Heart left ventricle (tissue), 16 donors: ENCODE measurements around the gene LCP1. TPM values are rescaled to one million over a fixed set of nuclear protein-coding genes. Genes with fewer than 3 reads are reported as not detected.

ENCODE experiments used
- ATAC-seq, 4 donors: fragments of 200-7000 bp; cut with Tn5 transposase; one replicate each; pipeline ENCODE4 v1.9.1; 2020 to 2022; ENCODE audit warnings: moderate library complexity in 4 of 4, mild to moderate bottlenecking in 3 of 4, moderate number of reproducible peaks in 1 of 4
- DNase-seq, 5 donors: peaks; one replicate each; pipeline ENCODE4 v3.0.0-alpha.2; 2020
- H3K27ac ChIP-seq, 12 donors: fragments of 200-600 bp; sonication (generic) in 4 of 12; one replicate each; pipeline versions ENCODE4 v1.5.0 to v1.8.0; 2016 to 2022; ENCODE audit warnings: mild to moderate bottlenecking in 2 of 12
- H3K27me3 ChIP-seq, 9 donors: fragments of 200-600 bp; sonication (generic) in 2 of 9; one replicate each; pipeline versions ENCODE4 v1.5.1 to v1.8.0; 2016 to 2022; ENCODE audit warnings: mild to moderate bottlenecking in 3 of 9
- H3K36me3 ChIP-seq, 9 donors: fragments of 200-600 bp; sonication (generic) in 2 of 9; one replicate each; pipeline versions ENCODE4 v1.5.0 to v1.8.0; 2018 to 2022; ENCODE audit warnings: mild to moderate bottlenecking in 2 of 9
- H3K4me1 ChIP-seq, 12 donors: fragments of 200-600 bp; sonication (generic) in 4 of 12; one replicate each; pipeline versions ENCODE4 v1.5.0 to v1.8.0; 2016 to 2022; ENCODE audit warnings: mild to moderate bottlenecking in 3 of 12
- H3K4me3 ChIP-seq, 12 donors: fragments of 200-600 bp; sonication (generic) in 4 of 12; one replicate each; pipeline versions ENCODE4 v1.5.0 to v1.8.0; 2017 to 2022; ENCODE audit warnings: mild to moderate bottlenecking in 9 of 12, moderate library complexity in 4 of 12
- H3K9me3 ChIP-seq, 12 donors: fragments of 200-600 bp; sonication (generic) in 4 of 12; one replicate each; pipeline versions ENCODE4 v1.5.0 to v1.8.0; 2016 to 2022; ENCODE audit warnings: mild to moderate bottlenecking in 1 of 12
- CTCF ChIP-seq, 12 donors: fragments of 200-600 bp; sonication (generic) in 4 of 12; IDR thresholded peaks; one replicate each; pipeline versions ENCODE4 v1.5.0 to v1.8.0; 2018 to 2022; ENCODE audit warnings: antibody characterized with exemption in 12 of 12, mild to moderate bottlenecking in 5 of 12
- POLR2A ChIP-seq, 2 donors: fragments of 450-650 bp; IDR thresholded peaks; one replicate each; pipeline ENCODE4 v1.6.1; 2017; ENCODE audit warnings: antibody characterized with exemption in 2 of 2, mild to moderate bottlenecking in 2 of 2, moderate library complexity in 2 of 2
- WGBS, 4 donors: extraction: QIAGEN DNeasy Blood & Tissue Kit in 2 of 4; methylation state at CpG; one replicate each; pipeline versions ENCODE4 v1.1.5 to v1.1.7; 2013 to 2018; 5-methylcytosine and 5-hydroxymethylcytosine counted together
- intact Hi-C, 10 donors: fragments of 100-400 bp; cut with DNase I; formaldehyde crosslinking; loops; one replicate each; pipeline versions ENCODE4 v1.11.1 to v1.14.2; 2022
- polyA plus RNA-seq, 2 donors: library from polyadenylated mRNA; stranded (reverse); fragments of 200-250 nt; gene quantifications; one replicate each; pipeline ENCODE4 v1.2.3, GENCODE V29; 2013
- total RNA-seq, 9 donors: library from RNA; depleted of rRNA in 2 of 9; stranded (reverse); fragments of >200 nt in 2 of 9; fragmentation: NEBNext Ultra II Directional in 3 of 9; extraction: Animal tissue kit (Norgen Biotek cat#: 25700) in 3 of 9; gene quantifications; one replicate each; pipeline versions ENCODE4 v1.1.0 to v1.2.4, GENCODE V29; 2016 to 2023
- donor health status: ischemic (EF 13 %, LVEDD 7.1; RV severe dilation, severe dysfunction).
- donor health status: healthy with polysubstance abuse.
- donor health status: DM: no; HTN: yes; CAD: no.
- donor health status: DM: no; HTN: no; CAD: no.
- donor health status: ischemic (EF 25% LVEDD 6.9; RV normal size, moderate dysfunction).
- donor health status: ischemic (EF 25% LVEDD 5.7; RV mildly dilated, moderate dysfunction).
- donor health status: healthy.
- donor health status: DM: yes; HTN: yes; CAD: no.
- donor health status: ischemic (EF 35%, LVEDD 5.7; RV mildly dilated, moderate dysfunction).
- donor health status: nonischemic (EF 11% LVEDD 7.7; RV severe dilation, severe dysfunction).
- donor health status: DM: yes; HTN: yes; CAD: no.
- donor health status: PGD.
- donor health status: ischemic (EF 29% LVEDD 5.4; RV normal size, mild dysfunction).
- donor health status: nonischemic (EF 23%, LVEDD 6.1; RV moderate dilation, normal function).

LCP1 gene
- total and polyA plus RNA-seq, 11 donors = 1.9 to 230 (median 10.9) TPM

GRCh38 chr13:46131705-46132104, 50.3 kb downstream of the LCP1 start:
- Histone ChIP-seq H3K27ac (no peak overlapping the region), H3K4me1 (no peaks in the 10 kb centered on the region), H3K4me3 (no peak overlapping the region), H3K27me3 (peaks cover 0 to 49% (median 0%) of the 10 kb centered on the region in 9 donors), H3K9me3 (no peaks in the 10 kb centered on the region), H3K36me3 (peaks cover 0 to 97% (median 0%) of the 10 kb centered on the region in 9 donors)
- intact Hi-C loops = no loop called here
- ATAC-seq (no peak), DNase-seq (no peak)
- TF ChIP-seq CTCF (IDR thresholded peaks at IDR 0.05) = no peak
- TF ChIP-seq POLR2A (IDR thresholded peaks at IDR 0.05) = no peak

- ATAC-seq = no peak
Measured at GRCh38 chr13:46129955-46130618, 51.9 kb downstream of the LCP1 start.

GRCh38 chr13:46129124-46129523, 52.9 kb downstream of the LCP1 start:
- Histone ChIP-seq H3K4me1 (peaks cover 0 to 24% (median 0%) of the 10 kb centered on the region in 12 donors), H3K4me3 (no peak overlapping the region), H3K27me3 (peaks cover 0 to 45% (median 0%) of the 10 kb centered on the region in 9 donors), H3K27ac (no peak overlapping the region), H3K36me3 (peaks cover 0 to 81% (median 0%) of the 10 kb centered on the region in 9 donors), H3K9me3 (no peaks in the 10 kb centered on the region)
- no peak for DNase-seq
- TF ChIP-seq POLR2A (IDR thresholded peaks at IDR 0.05) (no peak), CTCF (IDR thresholded peaks at IDR 0.05) (no peak)
- no peak for ATAC-seq
- intact Hi-C loops = loop anchor here in 7 of 10 donors (5.0 to 10.0 kb wide), 6 partner anchors 314 to 507 kb away; no protein-coding TSS in a partner anchor
- WGBS, 4 donors = 82 to 92% (median 89%) methylated on average over 2 of the region's 2 CpGs

More at GRCh38 chr13:46129955-46130618, 51.9 kb downstream of the LCP1 start:
- Histone ChIP-seq H3K27ac (no peak overlapping the region), H3K27me3 (peaks cover 0 to 49% (median 0%) of the 10 kb centered on the region in 9 donors), H3K36me3 (peaks cover 0 to 91% (median 0%) of the 10 kb centered on the region in 9 donors), H3K4me1 (peaks cover 0 to 15% (median 0%) of the 10 kb centered on the region in 12 donors), H3K4me3 (no peak overlapping the region), H3K9me3 (no peaks in the 10 kb centered on the region)
- 74 to 83% (median 81%) methylated on average over 3 of the region's 3 CpGs for WGBS, 4 donors
- intact Hi-C loops = loop anchor here in 7 of 10 donors (5.0 to 10.0 kb wide), 6 partner anchors 315 to 508 kb away; no protein-coding TSS in a partner anchor
- no peak for DNase-seq
- TF ChIP-seq CTCF (IDR thresholded peaks at IDR 0.05) = no peak
- no peak for TF ChIP-seq POLR2A (IDR thresholded peaks at IDR 0.05)

GRCh38 chr13:46127358-46128023, 54.5 kb downstream of the LCP1 start:
- TF ChIP-seq POLR2A (IDR thresholded peaks at IDR 0.05) (no peak), CTCF (IDR thresholded peaks at IDR 0.05) (no peak)
- ATAC-seq (no peak), DNase-seq (no peak)
- 78 to 84% (median 81%) methylated on average over 7 of the region's 7 CpGs for WGBS, 4 donors
- no peak overlapping the region for H3K27ac ChIP-seq
- H3K9me3 ChIP-seq = no peaks in the 10 kb centered on the region
- H3K27me3 ChIP-seq = peaks cover 0 to 40% (median 0%) of the 10 kb centered on the region in 9 donors
- intact Hi-C loops = loop anchor here in 8 of 10 donors (2.0 to 10.0 kb wide), 7 partner anchors 313 to 505 kb away; no protein-coding TSS in a partner anchor
- H3K4me1 ChIP-seq = peaks cover 0 to 24% (median 0%) of the 10 kb centered on the region in 12 donors
- H3K36me3 ChIP-seq = peaks cover 0 to 65% (median 0%) of the 10 kb centered on the region in 9 donors
- no peak overlapping the region for H3K4me3 ChIP-seq
